ENCODE results near the gene APC.

DNA sequence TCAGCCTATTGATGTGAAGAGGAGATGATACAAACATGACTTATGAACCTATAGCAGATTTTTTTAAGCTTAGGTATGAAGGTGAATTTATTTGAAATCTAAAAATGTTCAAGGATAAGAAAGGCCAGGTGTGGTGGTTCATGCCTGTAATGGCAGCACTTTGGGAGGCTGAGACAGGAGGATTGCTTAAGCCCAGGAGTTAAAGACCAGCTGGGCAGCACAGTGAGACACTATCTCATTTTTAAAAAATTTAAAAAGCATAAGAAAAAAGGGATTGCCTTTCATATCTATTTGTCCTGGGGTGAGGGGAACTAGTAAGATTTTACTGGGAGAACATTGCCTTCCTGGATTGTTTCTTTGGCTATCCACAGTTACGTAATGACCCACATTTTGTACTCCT is 82.6 kb downstream of the APC start:
- no peak for TF ChIP-seq ELF4 (IDR thresholded peaks at IDR 0.05)
- no peak for TF ChIP-seq CTBP1 (IDR thresholded peaks at IDR 0.05; ENCODE audit: borderline replicate concordance)
- TF ChIP-seq L3MBTL2 (conservative IDR thresholded peaks at IDR 0.05) = no peak
- TF ChIP-seq FOXK2 (IDR thresholded peaks at IDR 0.05) = no peak

All from HEK293T (cell line).